GM18870 (cell line): Measurements from ENCODE around the gene ADAT3.

Source experiments
- ATAC-seq: cut with Tn5 transposase; IDR thresholded peaks from one replicate; pipeline ENCODE4 v1.9.1; 2021; ENCODE audit warnings: moderate library complexity; ENCODE audit not compliant: unreplicated experiment

The ADAT3 gene

DNA sequence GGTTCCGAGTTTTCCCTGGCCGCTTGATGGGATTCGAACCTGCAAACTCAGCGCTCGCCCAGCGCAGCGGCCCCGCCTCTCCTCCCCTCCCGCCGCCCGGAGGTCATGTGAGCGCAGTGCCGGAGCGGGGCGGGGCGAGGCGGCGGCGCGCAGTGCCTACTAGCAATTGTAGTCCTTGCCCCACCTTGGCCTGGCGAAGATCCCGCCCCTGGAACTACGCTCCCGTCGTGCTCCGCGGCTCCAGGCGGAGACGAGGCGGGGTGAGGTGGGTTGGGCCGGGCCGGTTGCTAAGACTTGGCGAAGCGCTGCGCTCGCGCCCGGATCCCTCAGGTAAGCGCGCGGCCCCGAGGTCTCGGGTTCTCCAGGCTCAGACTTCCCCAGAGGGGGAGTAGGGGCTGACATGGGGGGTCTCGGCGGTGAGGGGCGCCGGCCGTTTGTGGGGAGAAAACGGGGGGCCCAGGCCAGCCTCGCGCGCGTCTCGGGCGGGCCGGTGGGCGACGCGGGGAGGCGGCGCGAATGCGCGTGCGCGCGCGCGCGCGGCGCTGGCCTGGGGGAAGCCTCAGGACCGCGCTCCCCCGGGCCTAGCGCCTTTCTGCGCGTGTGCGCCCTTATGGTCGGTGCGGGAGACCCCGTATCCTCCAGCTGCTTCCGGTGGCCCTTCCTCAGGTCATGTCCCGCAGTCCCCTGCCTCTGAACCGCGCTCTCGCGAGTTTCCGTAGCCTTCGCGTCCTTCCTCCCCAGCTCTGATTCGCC lies at the start of gene ADAT3, which contains the start of gene SCAMP4:
ADAT3 (plus strand) TSS at position 290 of the 753 bp plus-strand sequence. CDS start 6,649 bp downstream, outside the sequence.
SCAMP4 (plus strand) TSS at position 290 of the 753 bp plus-strand sequence. CDS start 9,621 bp downstream, outside the sequence.
- ATAC-seq = no peak

DNA sequence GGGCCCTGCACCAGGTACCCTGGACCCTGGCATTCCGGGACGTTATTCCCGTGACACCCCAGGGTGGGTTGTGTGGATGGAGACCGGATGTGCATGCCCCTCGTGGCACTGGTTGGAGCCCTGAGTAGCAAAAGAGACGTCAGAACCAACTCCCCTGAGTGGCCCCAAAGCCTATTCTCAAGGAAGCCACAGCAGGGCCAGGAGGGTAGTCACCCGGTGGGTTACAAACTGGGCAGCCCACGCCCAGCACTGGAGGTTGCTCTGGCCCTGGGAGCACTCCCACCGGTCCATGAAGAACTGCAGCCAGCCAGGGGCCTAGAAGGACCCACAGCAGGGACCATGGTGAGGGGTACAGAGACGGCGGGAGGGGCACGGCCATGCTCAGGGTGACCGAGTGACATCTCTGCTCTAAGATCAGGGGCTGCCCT lies 49.4 kb upstream of the ADAT3 start:
- ATAC-seq = no peak

DNA sequence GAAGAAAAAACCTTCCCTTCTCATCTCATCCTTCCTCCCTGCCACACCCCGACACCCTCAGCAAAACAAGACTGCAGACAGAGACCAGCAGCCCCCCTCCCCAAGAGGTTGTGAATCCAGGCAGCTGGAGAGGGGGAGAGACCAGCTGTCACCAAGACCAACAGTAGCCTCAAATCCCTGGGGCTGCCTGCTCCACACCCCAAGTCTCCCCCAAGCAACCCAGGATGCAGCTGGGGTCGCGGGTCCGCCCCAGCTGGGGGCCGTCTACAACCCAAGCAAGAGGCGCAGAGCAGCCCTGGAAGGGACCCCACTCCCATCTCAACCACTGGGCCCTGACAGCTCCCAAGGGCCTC lies 48.9 kb upstream of the ADAT3 start:
- ATAC-seq = no peak

GRCh38 chr19:1856698-1857603 lies 48.2 kb upstream of the ADAT3 start:
- ATAC-seq = no peak

DNA sequence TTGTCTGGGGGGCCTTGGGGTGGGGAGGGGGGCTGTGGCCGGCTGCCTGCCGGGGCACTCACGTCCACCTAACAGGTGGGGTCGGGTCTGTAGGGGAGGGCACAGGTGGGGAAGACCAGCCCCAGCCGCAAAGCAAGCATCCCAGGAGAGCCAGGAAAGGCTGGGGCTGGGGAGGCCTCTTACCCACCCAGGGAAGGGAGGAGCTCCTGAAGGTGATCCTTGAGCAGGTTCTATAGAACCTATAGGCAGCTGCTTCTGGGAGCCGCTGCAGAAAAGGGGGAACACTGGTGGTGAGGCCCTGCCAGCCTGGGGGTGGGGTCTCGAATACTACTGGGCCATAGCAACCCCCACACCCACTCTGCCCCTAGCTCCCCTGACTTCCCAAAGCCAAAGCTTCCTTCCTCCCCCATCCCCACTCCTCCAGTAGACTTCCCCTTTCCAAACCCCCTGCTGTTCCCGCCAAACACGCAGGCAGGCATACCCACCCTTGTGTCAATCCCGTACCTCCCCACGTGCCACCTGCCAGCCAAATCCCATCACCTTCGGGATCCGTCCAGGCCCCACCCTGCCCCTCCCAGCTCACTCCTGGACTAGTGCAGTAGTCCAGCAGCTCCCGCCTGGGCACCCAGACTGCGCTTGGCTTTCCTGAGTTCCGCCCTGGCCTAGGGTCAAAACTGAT lies 47.4 kb upstream of the ADAT3 start:
- no peak for ATAC-seq

- no peak for ATAC-seq
Measured at GRCh38 chr19:1858412-1859081, 46.7 kb upstream of the ADAT3 start.

GRCh38 chr19:1859331-1859781 lies 45.8 kb upstream of the ADAT3 start:
- ATAC-seq = no peak

DNA sequence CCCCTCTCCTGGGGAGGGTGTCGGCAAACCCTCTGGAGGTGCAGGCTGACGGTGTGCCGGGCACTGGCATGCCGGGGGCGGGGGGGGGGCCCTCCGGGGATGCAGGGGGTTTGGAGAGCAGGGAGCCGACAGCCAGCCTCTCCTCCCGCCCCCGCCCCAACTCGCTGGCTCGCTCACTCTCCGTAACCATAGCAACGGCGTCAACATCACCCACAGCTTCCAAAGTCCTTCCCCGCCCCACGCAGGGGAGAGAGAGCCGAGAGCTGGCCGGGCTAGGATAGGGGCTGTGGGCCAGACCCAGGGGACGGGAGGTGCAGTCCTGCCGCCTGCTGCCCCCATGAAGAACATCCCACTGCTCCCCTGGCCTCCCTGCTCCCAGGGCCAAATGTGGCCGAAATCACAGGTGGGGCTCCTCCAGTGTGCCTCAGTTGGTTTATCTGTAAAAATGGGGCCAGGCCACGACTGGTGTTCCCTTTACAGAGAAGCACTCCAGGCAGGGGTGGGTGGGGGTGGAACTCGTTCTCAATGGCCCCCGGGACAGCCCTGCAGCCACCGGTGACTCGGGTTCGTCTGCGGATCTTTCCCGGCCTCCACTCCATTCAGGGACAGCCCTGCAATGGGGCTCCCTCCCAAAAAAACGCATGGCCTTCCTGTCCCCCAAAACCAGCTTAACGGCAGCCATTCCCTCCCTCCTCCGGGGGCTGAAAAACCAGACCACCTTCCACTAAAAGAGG lies 45.0 kb upstream of the ADAT3 start:
- ATAC-seq = no peak

GRCh38 chr19:1860821-1861598 lies 44.2 kb upstream of the ADAT3 start:
- no peak for ATAC-seq

DNA sequence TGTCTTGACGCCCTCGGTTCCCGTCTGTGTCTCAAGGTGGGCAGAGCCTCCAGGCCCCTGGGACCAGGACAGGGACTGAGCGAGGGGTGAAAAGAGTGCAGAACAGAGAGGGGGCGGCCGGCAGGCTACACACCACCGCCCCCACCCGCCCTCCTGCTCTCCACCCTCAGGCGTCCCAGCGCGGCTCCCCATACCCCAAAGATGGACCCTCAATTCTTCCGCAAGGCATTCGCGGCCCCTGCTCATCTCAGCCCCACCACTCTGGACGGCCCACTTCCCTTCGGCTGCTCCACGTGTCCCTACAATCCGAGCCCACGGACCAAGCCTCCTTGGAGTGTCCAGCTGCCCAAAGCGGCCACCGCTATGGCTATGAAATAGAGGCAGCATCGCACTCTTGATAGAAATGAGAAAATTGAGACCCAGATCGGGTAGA lies 43.6 kb upstream of the ADAT3 start:
- no peak for ATAC-seq

- no peak for ATAC-seq
Measured at GRCh38 chr19:1862068-1862423, 43.2 kb upstream of the ADAT3 start.

DNA sequence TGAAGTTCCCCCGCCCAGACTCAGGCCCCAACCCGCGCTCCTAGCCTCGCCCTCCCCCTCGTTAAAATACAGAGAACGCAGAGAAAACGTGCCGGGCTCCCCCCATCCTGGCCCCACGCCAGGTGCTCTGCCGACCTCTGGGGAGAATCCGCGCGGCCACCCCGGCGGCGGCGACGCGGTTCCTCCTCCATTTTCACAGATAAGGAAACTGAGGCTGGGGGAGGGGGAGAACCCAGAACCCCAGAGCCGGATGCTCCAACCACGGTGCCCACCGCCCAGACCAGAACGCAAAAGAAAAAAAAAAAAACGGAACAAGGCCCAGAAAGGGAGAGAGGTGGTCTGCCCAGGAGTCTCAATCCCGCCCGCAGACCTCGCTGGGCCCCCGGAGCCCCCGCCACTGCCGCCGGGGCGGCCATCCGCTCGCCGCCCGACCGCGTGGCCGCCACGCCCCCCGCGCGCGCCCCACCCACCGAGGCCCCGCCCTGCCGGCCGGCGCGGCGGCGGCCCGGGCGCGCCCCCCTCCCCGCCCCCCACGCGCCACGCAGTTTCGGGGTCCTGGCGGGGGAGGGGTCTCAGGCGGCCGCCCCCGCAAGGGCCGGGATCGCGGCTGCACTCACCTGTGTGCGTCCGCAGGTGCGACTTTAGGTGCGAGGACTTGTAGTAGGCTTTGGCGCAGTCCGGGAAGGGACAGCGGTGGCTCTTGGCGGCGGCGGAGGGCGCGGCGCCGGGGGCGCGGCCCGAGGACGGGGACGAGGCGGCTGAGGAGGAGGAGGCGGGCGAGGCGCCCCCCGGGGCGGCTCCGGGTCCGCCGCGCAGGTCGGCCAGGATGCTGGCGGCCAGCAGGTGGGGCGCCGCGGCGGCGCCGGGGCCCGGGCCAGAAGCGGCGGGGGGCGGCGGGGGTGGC lies 42.5 kb upstream of the ADAT3 start:
- no peak for ATAC-seq

DNA sequence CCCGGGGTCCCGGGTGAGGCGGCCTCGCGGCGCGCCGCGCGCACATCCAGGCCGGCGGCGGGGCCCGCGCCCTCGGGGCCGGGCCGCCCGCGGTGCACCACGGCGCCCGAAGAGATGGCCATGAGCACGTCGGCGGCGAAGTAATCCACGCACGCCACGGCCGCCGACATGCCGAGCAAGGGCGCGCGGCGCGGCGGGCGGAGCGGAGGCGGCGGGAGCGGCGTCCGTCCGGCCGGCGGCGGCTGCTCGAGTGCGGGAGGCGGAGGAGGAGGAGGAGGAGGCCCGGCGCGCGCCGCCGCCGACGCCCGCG lies 41.9 kb upstream of the ADAT3 start, which contains the start of gene KLF16:
KLF16 (minus strand) TSS at position 252 of the 310 bp plus-strand sequence; CDS start at position 170, 82 bp downstream.
- no peak for ATAC-seq

GRCh38 chr19:1863638-1864479 lies 41.3 kb upstream of the ADAT3 start:
- ATAC-seq = peak; percentile 37

- ATAC-seq = no peak
Measured at GRCh38 chr19:1864480-1865171, 40.6 kb upstream of the ADAT3 start.

- no peak for ATAC-seq
Measured at GRCh38 chr19:1865172-1866010, 39.8 kb upstream of the ADAT3 start.
